ENCODE measurements around the gene NMD3. TPM values are rescaled to one million over a fixed set of nuclear protein-coding genes. Genes with fewer than 3 reads are reported as not detected.

Gene NMD3
- total and polyA plus RNA-seq, 2 of the 4 experiments (the other 2 are of a cell fraction), result 33.8 to 95.0 TPM

- POLR2A ChIA-PET (ENCODE audit: unreplicated experiment), result no interaction called here
- BruUV-seq (replicated peaks), result no TSS peak
- H3K9me1 ChIP-seq (ENCODE audit: insufficient read depth, low read length), result no peaks in the 10 kb centered on the region
- H2AFZ ChIP-seq (replicated peaks; ENCODE audit: low read length, poor library complexity), result no peak overlapping the region
- WGBS, 2 experiments (ENCODE audit: extremely low coverage in 2 of 2, insufficient read length in 1 of 2), result no CpG with 5 or more reads among the region's 2 CpGs
- intact Hi-C loops (cut with micrococcal nuclease), result no loop called here
- CTCF ChIA-PET, result no interaction called here
- ATAC-seq (ENCODE audit: low read depth), result no peak
- no peak overlapping the region for H3K4ac ChIP-seq (ENCODE audit: low read depth, low read length)
- no peaks in the 10 kb centered on the region for H3K79me1 ChIP-seq (ENCODE audit: low read depth in 1 of 2, low read length in 2 of 2)
- no peak overlapping the region for H3K18ac ChIP-seq (ENCODE audit: low read depth, low read length)
- dilution Hi-C loops (cut with HindIII; ENCODE audit: low sequenced_read_pairs, unreplicated experiment), result no loop called here
- in situ Hi-C loops (cut with MboI; ENCODE audit: low sequenced_read_pairs), result no loop called here
- H3K36me3 ChIP-seq (ENCODE audit: control insufficient read depth, insufficient read depth, low read length), result no peaks in the 10 kb centered on the region
- H3K4me1 ChIP-seq (ENCODE audit: control insufficient read depth, insufficient read depth, low read length), result no peaks in the 10 kb centered on the region
- no peaks in the 10 kb centered on the region for H3K27me3 ChIP-seq (ENCODE audit: control insufficient read depth, insufficient read depth, low read length)
- H2BK20ac ChIP-seq (ENCODE audit: low read depth, low read length), result no peak overlapping the region
- no peak overlapping the region for H4K91ac ChIP-seq (ENCODE audit: insufficient read depth, low read depth, low read length)
- no peaks in the 10 kb centered on the region for H4K20me1 ChIP-seq (ENCODE audit: insufficient read depth, low read length)
- no peak overlapping the region for H2BK5ac ChIP-seq (ENCODE audit: low read depth, low read length, poor library complexity, severe bottlenecking)
- H2AK5ac ChIP-seq (ENCODE audit: low read depth, low read length), result no peak overlapping the region
- no peak overlapping the region for H2BK15ac ChIP-seq (ENCODE audit: low read depth, low read length)
- no peak for DNase-seq
- no peak overlapping the region for H3K9ac ChIP-seq (ENCODE audit: low read depth, low read length)
- TF ChIP-seq RAD21 (IDR thresholded peaks at IDR 0.05; ENCODE audit: low read length) (no peak), MAFK (IDR thresholded peaks at IDR 0.05; ENCODE audit: low read depth, low read length) (no peak), FOS (IDR thresholded peaks at IDR 0.05; ENCODE audit: low read depth, low read length) (no peak), SMC3 (IDR thresholded peaks at IDR 0.05; ENCODE audit: low read depth, low read length) (no peak), BHLHE40 (IDR thresholded peaks at IDR 0.05; ENCODE audit: low read depth, low read length) (no peak), RCOR1 (IDR thresholded peaks at IDR 0.05; ENCODE audit: insufficient replicate concordance, low read length) (no peak), POLR2A (IDR thresholded peaks at IDR 0.05; ENCODE audit: low read depth, low read length) (no peak)
- TF ChIP-seq, protein P1, sequence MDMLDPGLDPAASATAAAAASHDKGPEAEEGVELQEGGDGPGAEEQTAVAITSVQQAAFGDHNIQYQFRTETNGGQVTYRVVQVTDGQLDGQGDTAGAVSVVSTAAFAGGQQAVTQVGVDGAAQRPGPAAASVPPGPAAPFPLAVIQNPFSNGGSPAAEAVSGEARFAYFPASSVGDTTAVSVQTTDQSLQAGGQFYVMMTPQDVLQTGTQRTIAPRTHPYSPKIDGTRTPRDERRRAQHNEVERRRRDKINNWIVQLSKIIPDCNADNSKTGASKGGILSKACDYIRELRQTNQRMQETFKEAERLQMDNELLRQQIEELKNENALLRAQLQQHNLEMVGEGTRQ (IDR thresholded peaks at IDR 0.05; ENCODE audit: low read depth, low read length), result no peak
- TF ChIP-seq, protein P2, sequence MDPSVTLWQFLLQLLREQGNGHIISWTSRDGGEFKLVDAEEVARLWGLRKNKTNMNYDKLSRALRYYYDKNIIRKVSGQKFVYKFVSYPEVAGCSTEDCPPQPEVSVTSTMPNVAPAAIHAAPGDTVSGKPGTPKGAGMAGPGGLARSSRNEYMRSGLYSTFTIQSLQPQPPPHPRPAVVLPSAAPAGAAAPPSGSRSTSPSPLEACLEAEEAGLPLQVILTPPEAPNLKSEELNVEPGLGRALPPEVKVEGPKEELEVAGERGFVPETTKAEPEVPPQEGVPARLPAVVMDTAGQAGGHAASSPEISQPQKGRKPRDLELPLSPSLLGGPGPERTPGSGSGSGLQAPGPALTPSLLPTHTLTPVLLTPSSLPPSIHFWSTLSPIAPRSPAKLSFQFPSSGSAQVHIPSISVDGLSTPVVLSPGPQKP (IDR thresholded peaks at IDR 0.05; ENCODE audit: borderline replicate concordance, low read depth, low read length), result no peak
- H3K9me3 ChIP-seq (ENCODE audit: control insufficient read depth, insufficient read depth, low read length), result no peaks in the 10 kb centered on the region
- no peak overlapping the region for H3K56ac ChIP-seq (ENCODE audit: extremely low read depth, insufficient read depth, low read length)
- H3K14ac ChIP-seq (replicated peaks; ENCODE audit: low read depth, low read length), result no peak overlapping the region
- no peak overlapping the region for H3K4me2 ChIP-seq (ENCODE audit: low read depth, low read length)
- no peak overlapping the region for H3K4me3 ChIP-seq (ENCODE audit: insufficient read depth, low read depth, low read length)
- H3K23ac ChIP-seq (ENCODE audit: low read depth, low read length), result no peak overlapping the region
- no peak overlapping the region for H3K27ac ChIP-seq (ENCODE audit: insufficient read depth, low read length)
- no peak overlapping the region for H4K8ac ChIP-seq (ENCODE audit: low read depth in 2 of 2, low read length in 2 of 2)
- H2BK120ac ChIP-seq (ENCODE audit: low read depth, low read length), result no peak overlapping the region
- H2AK9ac ChIP-seq (replicated peaks; ENCODE audit: low read depth, low read length, poor library complexity), result no peak overlapping the region
- no peak overlapping the region for H4K5ac ChIP-seq (ENCODE audit: low read depth, low read length)
Measured at GRCh38 chr3:161187046-161187445, 34.1 kb upstream of the NMD3 start.
